Psoas muscle (tissue), 8 donors: ENCODE data around the gene DMPK. TPM values are rescaled to one million over a fixed set of nuclear protein-coding genes. Genes with fewer than 3 reads are reported as not detected.

ENCODE experiments used
- ATAC-seq, 4 donors: fragments of 200-7000 bp; cut with Tn5 transposase; one replicate each; pipeline ENCODE4 v1.9.1; 2020; ENCODE audit warnings: moderate library complexity in 3 of 4, mild to moderate bottlenecking in 2 of 4
- DNase-seq, 2 donors: peaks; one replicate each; pipeline ENCODE4 v3.0.0-alpha.2; 2020
- H3K27ac ChIP-seq: fragments of 200-600 bp; one replicate; pipeline ENCODE4 v1.8.0; 2022
- H3K27me3 ChIP-seq, 3 donors: fragments of 200-600 bp in 1 of 3; one replicate each; pipeline versions ENCODE4 v1.6.1 to v1.8.0; 2013 to 2022; ENCODE audit warnings: low read length in 2 of 3, mild to moderate bottlenecking in 2 of 3, moderate library complexity in 1 of 3; ENCODE audit not compliant: insufficient read depth in 3 of 3
- H3K36me3 ChIP-seq, 2 donors: fragments of 200-600 bp in 1 of 2; one replicate each; pipeline versions ENCODE4 v1.6.1 to v1.8.0; 2013 to 2022; ENCODE audit warnings: low read depth in 1 of 2, mild to moderate bottlenecking in 1 of 2, moderate library complexity in 1 of 2; ENCODE audit not compliant: insufficient read depth in 1 of 2
- H3K4me1 ChIP-seq: fragments of 200-600 bp; one replicate; pipeline ENCODE4 v1.8.0; 2022
- H3K4me3 ChIP-seq: fragments of 200-600 bp; one replicate; pipeline ENCODE4 v1.8.0; 2022; ENCODE audit warnings: mild to moderate bottlenecking
- H3K9me3 ChIP-seq: fragments of 200-600 bp; one replicate; pipeline ENCODE4 v1.8.0; 2022
- CTCF ChIP-seq: fragments of 200-600 bp; IDR thresholded peaks from one replicate; pipeline ENCODE4 v1.8.0; 2022; ENCODE audit warnings: antibody characterized with exemption
- WGBS, 3 donors: extraction: QIAGEN DNeasy Blood & Tissue Kit; methylation state at CpG; one replicate each; pipeline versions ENCODE4 v1.1.6 to v1.1.7; 2013; 5-methylcytosine and 5-hydroxymethylcytosine counted together
- intact Hi-C, 2 donors: fragments of 100-400 bp; cut with DNase I; formaldehyde crosslinking; loops; one replicate each; pipeline versions ENCODE4 v1.11.0 to v1.14.2; 2022
- polyA plus RNA-seq, 3 donors: library from polyadenylated mRNA; stranded (reverse); fragments of 200-250 nt; gene quantifications; one replicate each; pipeline ENCODE4 v1.2.3, GENCODE V29; 2013
- total RNA-seq, 4 donors: library from RNA; stranded (reverse); fragmentation: NEBNext Ultra II Directional in 2 of 4; extraction: Animal tissue kit (Norgen Biotek cat#: 25700) in 2 of 4; gene quantifications; one replicate each; pipeline versions ENCODE4 v1.2.1 to v1.2.4, GENCODE V29; 2021 to 2023
- donor health status: healthy with polysubstance abuse.
- donor health status: DM: no; HTN: no; CAD: no; lungs with moderate emphysema.
- donor health status: Bipolar disorder and iron deficiency.
- donor health status: healthy.
- donor health status: DM: yes; HTN: yes; CAD: no.
- donor health status: DM: no; HTN: no; CAD: no.
- donor health status: DM: no; HTN: no; CAD: no.
- donor health status: DM: yes; HTN: yes; CAD: no.

Gene DMPK
- total and polyA plus RNA-seq, 7 donors, result 53.0 to 617 (median 132) TPM

GRCh38 chr19:45816236-45817009, 34.1 kb upstream of the DMPK start:
- Histone ChIP-seq H3K27ac (no peak overlapping the region), H3K27me3 (peaks cover 0 to 2% (median 0%) of the 10 kb centered on the region in 3 donors), H3K9me3 (no peaks in the 10 kb centered on the region), H3K4me1 (no peaks in the 10 kb centered on the region), H3K4me3 (no peak overlapping the region), H3K36me3 (peaks cover 0 to 19% of the 10 kb centered on the region in 2 donors)
- intact Hi-C loops, result loop anchor here in 1 of 2 donors (1.0 kb wide), 1 partner anchor 67 kb away; no protein-coding TSS in a partner anchor
- TF ChIP-seq CTCF, result no peak
- ATAC-seq, result peak in 3 of 4 donors; percentile 3 to 12 (median 6)
- no peak for DNase-seq
- 61 to 70% (median 63%) methylated on average over 13 to 18 of the region's 18 CpGs for WGBS, 3 donors

GRCh38 chr19:45815481-45816216, 33.4 kb upstream of the DMPK start:
- Histone ChIP-seq H3K9me3 (no peaks in the 10 kb centered on the region), H3K4me3 (peak overlapping the region; percentile 49), H3K4me1 (no peaks in the 10 kb centered on the region), H3K36me3 (peaks cover 0 to 13% of the 10 kb centered on the region in 2 donors), H3K27ac (no peak overlapping the region), H3K27me3 (peaks cover 0 to 2% (median 0%) of the 10 kb centered on the region in 3 donors)
- no peak for TF ChIP-seq CTCF
- ATAC-seq, result no peak
- WGBS, 3 donors, result 12 to 15% (median 13%) methylated on average over 36 to 44 of the region's 44 CpGs
- no peak for DNase-seq
- intact Hi-C loops, result no loop called here

- 22 to 32% (median 29%) methylated on average over 29 to 40 of the region's 40 CpGs for WGBS, 3 donors
- no peak for ATAC-seq
- peaks cover 0 to 6% of the 10 kb centered on the region in 2 donors for H3K36me3 ChIP-seq
- intact Hi-C loops, result no loop called here
- TF ChIP-seq CTCF, result no peak
- DNase-seq, result no peak
- peaks cover 0 to 2% (median 0%) of the 10 kb centered on the region in 3 donors for H3K27me3 ChIP-seq
- H3K4me1 ChIP-seq, result no peaks in the 10 kb centered on the region
- peak within 1 kb of the TSS; percentile 49 for H3K4me3 ChIP-seq
- no peak within 1 kb of the TSS for H3K27ac ChIP-seq
- H3K9me3 ChIP-seq, result no peaks in the 10 kb centered on the region
Observed at GRCh38 chr19:45814851-45815480, 32.7 kb upstream of the DMPK start, which contains the start of gene RSPH6A. RSPH6A (minus strand) TSS chr19:45815308; CDS start chr19:45815176, 132 bp downstream.

GRCh38 chr19:45814166-45814780, 32.0 kb upstream of the DMPK start:
- no peaks in the 10 kb centered on the region for H3K36me3 ChIP-seq
- intact Hi-C loops, result no loop called here
- H3K4me1 ChIP-seq, result no peaks in the 10 kb centered on the region
- ATAC-seq, result no peak
- no peak for DNase-seq
- TF ChIP-seq CTCF, result no peak
- H3K4me3 ChIP-seq, result no peak overlapping the region
- no peaks in the 10 kb centered on the region for H3K9me3 ChIP-seq
- 79 to 82% (median 80%) methylated on average over 12 of the region's 12 CpGs for WGBS, 3 donors
- no peak overlapping the region for H3K27ac ChIP-seq
- peaks cover 0 to 2% (median 0%) of the 10 kb centered on the region in 3 donors for H3K27me3 ChIP-seq
